GM13977 (cell line): ENCODE data around the gene NENF.

Source experiments
- DNase-seq: peaks from one replicate; pipeline ENCODE4 v3.0.0; 2012; ENCODE audit warnings: low spot score
- CTCF ChIP-seq: IDR thresholded peaks from 2 replicates; pipeline ENCODE4 v1.5.1; 2012; ENCODE audit warnings: mild to moderate bottlenecking, control low read depth; ENCODE audit not compliant: insufficient read depth; ENCODE audit errors: extremely low read depth, missing control alignments
- in situ Hi-C: fragments of 300-500 bp; cut with MboI; formaldehyde crosslinking; loops from one replicate; pipeline ENCODE4 v1.12.0; 2022; ENCODE audit warnings: low sequenced_read_pairs, low pct_unique_long_range_greater_than_20kb, mixed read lengths, inconsistent platforms; ENCODE audit not compliant: unreplicated experiment

The NENF gene

GRCh38 chr1:212401042-212401441, 31.7 kb upstream of the NENF start:
- no peak for DNase-seq
- in situ Hi-C loops: no loop called here
- no peak for TF ChIP-seq CTCF

GRCh38 chr1:212401838-212402582, 30.7 kb upstream of the NENF start:
- DNase-seq: no peak
- no peak for TF ChIP-seq CTCF
- in situ Hi-C loops: no loop called here

GRCh38 chr1:212402666-212403321, 29.9 kb upstream of the NENF start:
- DNase-seq: no peak
- no peak for TF ChIP-seq CTCF
- in situ Hi-C loops: no loop called here

GRCh38 chr1:212410231-212410820, 22.4 kb upstream of the NENF start:
- in situ Hi-C loops: no loop called here
- no peak for TF ChIP-seq CTCF

GRCh38 chr1:212412374-212412773, 20.3 kb upstream of the NENF start:
- in situ Hi-C loops: no loop called here
- TF ChIP-seq CTCF: no peak
- DNase-seq: no peak

More at GRCh38 chr1:212410231-212410820, 22.4 kb upstream of the NENF start:
- no peak for DNase-seq

GRCh38 chr1:212413902-212414327, 18.8 kb upstream of the NENF start:
- peak; percentile 40 for DNase-seq
- TF ChIP-seq CTCF: no peak
- in situ Hi-C loops: no loop called here
